HEK293 (cell line): Measurements from ENCODE around the gene CAPNS1.
A peak's percentile ranks its signal among the peaks of the same experiment; 100 is the strongest.

ENCODE experiments used
- CTCF ChIA-PET: fragments of 350-600 bp; formaldehyde crosslinking; extraction: SDS; loops from one replicate; lab custom pipeline; 2021; ENCODE audit warnings: antibody characterized with exemption; lab: Yijun Ruan, JAX
- POLR2A ChIA-PET: fragments of 300-600 bp; formaldehyde crosslinking; extraction: SDS; loops from one replicate; lab custom pipeline; 2020; ENCODE audit warnings: antibody characterized with exemption, inconsistent platforms; lab: Yijun Ruan, JAX
- H3K27ac ChIP-seq: fragments of 200-500 bp; sonication (Bioruptor generic); 2 replicates; pipeline ENCODE4 v1.5.1; 2014; ENCODE audit warnings: low read depth, low read length, control low read depth, inconsistent platforms; ENCODE audit errors: extremely low read depth
- H3K36me3 ChIP-seq, 2 experiments: fragments of 200-500 bp in 1 of 2; sonication (Bioruptor generic) in 1 of 2; 1 replicate in 1 of 2; 2 replicates in 1 of 2; pipeline ENCODE4 v1.5.1; 2014 to 2017; ENCODE audit warnings: inconsistent platforms in 2 of 2, low read length in 2 of 2; ENCODE audit not compliant: control insufficient read depth in 2 of 2, insufficient read depth in 1 of 2
- H3K4me1 ChIP-seq: fragments of 200-500 bp; sonication (Bioruptor generic); 2 replicates; pipeline ENCODE4 v1.5.1; 2014; ENCODE audit warnings: mild to moderate bottlenecking, low read length, inconsistent platforms; ENCODE audit not compliant: control insufficient read depth, insufficient read depth
- H3K4me3 ChIP-seq: 2 replicates; pipeline ENCODE4 v1.5.1; 2011; ENCODE audit warnings: low read depth, mild to moderate bottlenecking, control low read depth, low read length, moderate library complexity
- H3K9me3 ChIP-seq: fragments of 200-500 bp; sonication (Bioruptor generic); 2 replicates; pipeline ENCODE4 v1.5.1; 2014; ENCODE audit warnings: low read depth, low read length, inconsistent platforms; ENCODE audit not compliant: control insufficient read depth, insufficient read depth
- KLF1 ChIP-seq: fragments of 450-650 bp; formaldehyde crosslinking; IDR thresholded peaks from 2 replicates; pipeline ENCODE4 v1.5.1; 2016; ENCODE audit warnings: missing biosample characterization, missing genetic modification characterization
- MEIS1 ChIP-seq: sonication (generic); formaldehyde crosslinking; IDR thresholded peaks from 2 replicates; pipeline ENCODE4 v1.8.1; 2022; ENCODE audit warnings: missing genetic modification reagents, mild to moderate bottlenecking, borderline replicate concordance
- MYNN ChIP-seq: fragments of 450-650 bp; formaldehyde crosslinking; IDR thresholded peaks from 2 replicates; pipeline ENCODE4 v1.5.1; 2016; ENCODE audit warnings: missing biosample characterization, missing genetic modification characterization, borderline replicate concordance
- SP3 ChIP-seq: fragments of 450-650 bp; formaldehyde crosslinking; IDR thresholded peaks from 2 replicates; pipeline ENCODE4 v1.5.1; 2016; ENCODE audit warnings: missing biosample characterization, missing genetic modification characterization
- TSHZ1 ChIP-seq: fragments of 450-650 bp; formaldehyde crosslinking; IDR thresholded peaks from 2 replicates; pipeline ENCODE4 v1.5.1; 2016; ENCODE audit warnings: missing biosample characterization, missing genetic modification characterization, borderline replicate concordance
- ZNF146 ChIP-seq: fragments of 450-650 bp; formaldehyde crosslinking; IDR thresholded peaks from 2 replicates; pipeline ENCODE4 v1.5.1; 2016; ENCODE audit warnings: missing biosample characterization, missing genetic modification characterization
- ZNF155 ChIP-seq: fragments of 450-650 bp; formaldehyde crosslinking; IDR thresholded peaks from 2 replicates; pipeline ENCODE4 v1.5.1; 2016; ENCODE audit warnings: missing biosample characterization, missing genetic modification characterization
- ZNF16 ChIP-seq: fragments of 450-650 bp; formaldehyde crosslinking; IDR thresholded peaks from 2 replicates; pipeline ENCODE4 v1.5.1; 2016; ENCODE audit warnings: low read depth, missing biosample characterization, missing genetic modification characterization
- ZNF214 ChIP-seq: fragments of 450-650 bp; formaldehyde crosslinking; IDR thresholded peaks from 2 replicates; pipeline ENCODE4 v1.5.1; 2017; ENCODE audit warnings: missing biosample characterization, mild to moderate bottlenecking, missing genetic modification characterization, borderline replicate concordance
- ZNF324 ChIP-seq: fragments of 450-650 bp; formaldehyde crosslinking; IDR thresholded peaks from 2 replicates; pipeline ENCODE4 v1.5.1; 2016; ENCODE audit warnings: missing biosample characterization, missing genetic modification characterization
- ZNF555 ChIP-seq: fragments of 450-650 bp; formaldehyde crosslinking; conservative IDR thresholded peaks from 2 replicates; pipeline ENCODE4 v1.5.1; 2017; ENCODE audit warnings: missing biosample characterization, mild to moderate bottlenecking, missing genetic modification characterization, inconsistent platforms
- ZNF561 ChIP-seq: fragments of 450-650 bp; IDR thresholded peaks from 2 replicates; pipeline ENCODE4 v1.5.1; 2018; ENCODE audit warnings: missing biosample characterization, missing genetic modification characterization, borderline replicate concordance
- ZNF660 ChIP-seq: fragments of 450-650 bp; IDR thresholded peaks from 2 replicates; pipeline ENCODE4 v1.5.1; 2018; ENCODE audit warnings: missing biosample characterization, mild to moderate bottlenecking, missing genetic modification characterization
- ZNF692 ChIP-seq: fragments of 450-650 bp; formaldehyde crosslinking; IDR thresholded peaks from 2 replicates; pipeline ENCODE4 v1.5.1; 2016; ENCODE audit warnings: missing biosample characterization, missing genetic modification characterization
- ZSCAN23 ChIP-seq: fragments of 450-650 bp; formaldehyde crosslinking; IDR thresholded peaks from 2 replicates; pipeline ENCODE4 v1.5.1; 2016; ENCODE audit warnings: missing biosample characterization, missing genetic modification characterization
- ZSCAN4 ChIP-seq: fragments of 450-650 bp; formaldehyde crosslinking; IDR thresholded peaks from 2 replicates; pipeline ENCODE4 v1.5.1; 2017; ENCODE audit warnings: missing biosample characterization, missing genetic modification characterization
- TF ChIP-seq, protein P1 (sequence below): fragments of 450-650 bp; formaldehyde crosslinking; IDR thresholded peaks from 2 replicates; pipeline ENCODE4 v1.5.1; 2016; ENCODE audit warnings: missing biosample characterization, missing genetic modification characterization
- TF ChIP-seq, protein P2 (sequence below): fragments of 450-650 bp; formaldehyde crosslinking; IDR thresholded peaks from 2 replicates; pipeline ENCODE4 v1.5.1; 2016; ENCODE audit warnings: missing biosample characterization, missing genetic modification characterization, borderline replicate concordance

The CAPNS1 gene

DNA sequence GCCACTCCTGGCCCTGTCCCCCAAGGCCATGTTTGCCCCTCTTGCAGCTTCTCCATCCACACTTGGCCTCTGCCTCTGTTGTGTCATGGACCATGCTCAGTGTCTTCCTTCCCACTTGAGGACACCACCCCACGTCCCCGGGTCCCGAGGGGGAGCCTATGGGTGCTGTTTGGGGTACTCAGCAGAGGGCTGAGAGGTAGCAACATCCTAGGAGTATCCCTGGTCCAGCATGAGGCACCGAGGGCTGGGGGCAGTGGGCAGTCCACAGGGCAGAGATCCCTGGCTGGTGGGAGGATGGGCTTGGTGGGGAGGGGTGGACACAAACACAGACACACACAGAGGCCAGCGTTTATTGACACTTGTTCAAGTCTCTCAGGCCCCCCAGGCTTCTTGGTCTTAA lies 10.7 kb downstream of the CAPNS1 start (continued):
- TF ChIP-seq ZNF155 (no peak), MYNN (tag by site-specific recombination) (no peak), ZNF214 (tag by site-specific recombination) (no peak), TSHZ1 (no peak), ZNF561 (no peak), ZNF16 (no peak), KLF1 (tag by site-specific recombination) (no peak), ZNF692 (tag by site-specific recombination) (no peak)

DNA sequence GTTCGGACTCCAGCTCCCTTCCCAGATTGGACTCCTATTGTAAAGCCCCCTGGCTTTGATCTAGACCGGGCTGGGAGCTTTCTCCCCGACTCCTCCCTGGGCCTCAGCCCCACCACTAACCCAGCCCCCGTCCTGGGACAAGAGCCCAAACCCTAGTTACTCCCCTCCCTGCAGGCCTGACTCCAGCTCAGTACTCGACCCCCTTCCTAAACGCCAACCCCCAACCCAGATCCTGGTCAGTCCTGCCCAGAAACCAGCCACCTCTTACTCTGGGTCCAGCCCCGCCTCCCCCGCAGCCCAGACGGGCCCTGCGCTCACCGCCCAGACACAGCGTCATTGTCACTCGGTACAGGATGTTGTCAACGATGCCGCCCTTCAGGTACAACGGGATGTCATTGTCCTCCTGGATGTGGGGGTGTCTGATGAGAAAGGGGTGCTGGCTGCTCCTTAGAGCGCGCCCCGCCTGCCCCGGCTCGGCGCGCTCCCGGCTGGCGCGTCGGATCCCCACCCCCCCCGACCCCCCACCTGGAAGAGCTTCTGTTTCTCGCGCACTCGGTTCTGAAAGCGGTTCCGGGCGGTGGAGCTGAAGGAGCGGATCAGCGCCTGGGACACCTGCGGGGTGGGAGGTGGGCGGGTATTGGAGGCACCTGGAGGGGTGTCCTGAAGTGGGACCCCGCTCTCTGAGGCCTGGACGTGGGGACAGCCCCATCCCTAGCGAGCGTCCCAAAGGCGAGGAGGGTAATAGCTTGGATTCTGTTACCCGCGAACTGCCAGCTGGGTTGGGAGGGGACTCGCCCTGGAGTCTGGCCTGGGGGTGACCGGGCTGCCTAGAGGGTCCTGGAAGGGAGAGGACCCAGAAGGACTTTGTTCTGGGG lies 11.5 kb downstream of the CAPNS1 start:
- H3K36me3 ChIP-seq: peaks cover 57 to 67% of the 10 kb centered on the region in 2 experiments
- H3K4me3 ChIP-seq: no peak overlapping the region
- H3K4me1 ChIP-seq: peaks cover 4% of the 10 kb centered on the region; the same call in 1 of the 2 replicates
- H3K9me3 ChIP-seq: no peaks in the 10 kb centered on the region
- CTCF ChIA-PET: interaction anchor here (0.5 to 1.1 kb wide), 2 partner anchors 95 to 220 kb away, joined by 3 read pairs; no protein-coding TSS in a partner anchor
- POLR2A ChIA-PET: interaction anchor here (0.5 to 1.3 kb wide), 5 partner anchors 12 to 1318 kb away, joined by 3 to 9 read pairs (median 3); partner anchors contain the start of genes POLR2I, TBCB and ZNF570
- TF ChIP-seq, protein P1, sequence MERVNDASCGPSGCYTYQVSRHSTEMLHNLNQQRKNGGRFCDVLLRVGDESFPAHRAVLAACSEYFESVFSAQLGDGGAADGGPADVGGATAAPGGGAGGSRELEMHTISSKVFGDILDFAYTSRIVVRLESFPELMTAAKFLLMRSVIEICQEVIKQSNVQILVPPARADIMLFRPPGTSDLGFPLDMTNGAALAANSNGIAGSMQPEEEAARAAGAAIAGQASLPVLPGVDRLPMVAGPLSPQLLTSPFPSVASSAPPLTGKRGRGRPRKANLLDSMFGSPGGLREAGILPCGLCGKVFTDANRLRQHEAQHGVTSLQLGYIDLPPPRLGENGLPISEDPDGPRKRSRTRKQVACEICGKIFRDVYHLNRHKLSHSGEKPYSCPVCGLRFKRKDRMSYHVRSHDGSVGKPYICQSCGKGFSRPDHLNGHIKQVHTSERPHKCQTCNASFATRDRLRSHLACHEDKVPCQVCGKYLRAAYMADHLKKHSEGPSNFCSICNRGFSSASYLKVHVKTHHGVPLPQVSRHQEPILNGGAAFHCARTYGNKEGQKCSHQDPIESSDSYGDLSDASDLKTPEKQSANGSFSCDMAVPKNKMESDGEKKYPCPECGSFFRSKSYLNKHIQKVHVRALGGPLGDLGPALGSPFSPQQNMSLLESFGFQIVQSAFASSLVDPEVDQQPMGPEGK: no peak
- TF ChIP-seq ZNF146 (tag by site-specific recombination): no peak
- TF ChIP-seq ZNF324 (tag by site-specific recombination): no peak
- TF ChIP-seq, protein P2, sequence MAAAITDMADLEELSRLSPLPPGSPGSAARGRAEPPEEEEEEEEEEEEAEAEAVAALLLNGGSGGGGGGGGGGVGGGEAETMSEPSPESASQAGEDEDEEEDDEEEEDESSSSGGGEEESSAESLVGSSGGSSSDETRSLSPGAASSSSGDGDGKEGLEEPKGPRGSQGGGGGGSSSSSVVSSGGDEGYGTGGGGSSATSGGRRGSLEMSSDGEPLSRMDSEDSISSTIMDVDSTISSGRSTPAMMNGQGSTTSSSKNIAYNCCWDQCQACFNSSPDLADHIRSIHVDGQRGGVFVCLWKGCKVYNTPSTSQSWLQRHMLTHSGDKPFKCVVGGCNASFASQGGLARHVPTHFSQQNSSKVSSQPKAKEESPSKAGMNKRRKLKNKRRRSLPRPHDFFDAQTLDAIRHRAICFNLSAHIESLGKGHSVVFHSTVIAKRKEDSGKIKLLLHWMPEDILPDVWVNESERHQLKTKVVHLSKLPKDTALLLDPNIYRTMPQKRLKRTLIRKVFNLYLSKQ: no peak
- no peak for TF ChIP-seq ZSCAN4 (tag by site-specific recombination)
- no peak for TF ChIP-seq ZNF660 (tag by site-specific recombination)
- TF ChIP-seq ZNF692 (tag by site-specific recombination): no peak
- TF ChIP-seq SP3 (tag by site-specific recombination): no peak
- no peak for TF ChIP-seq ZSCAN23
- no peak for TF ChIP-seq ZNF555 (tag by site-specific recombination)
- no peak for TF ChIP-seq MEIS1 (CRISPR knock-in tag)
- peak overlapping the region; percentile 17; the same call in 1 of the 2 replicates for H3K27ac ChIP-seq
